HG03097 (cell line): ENCODE measurements around the gene RASGRP3.

Experiments used
- ATAC-seq: cut with Tn5 transposase; IDR thresholded peaks from one replicate; pipeline ENCODE4 v1.9.1; 2021; ENCODE audit not compliant: unreplicated experiment, low FRiP score

Gene RASGRP3

GRCh38 chr2:33518929-33519328 lies 42.5 kb downstream of the RASGRP3 start:
- ATAC-seq = no peak

DNA sequence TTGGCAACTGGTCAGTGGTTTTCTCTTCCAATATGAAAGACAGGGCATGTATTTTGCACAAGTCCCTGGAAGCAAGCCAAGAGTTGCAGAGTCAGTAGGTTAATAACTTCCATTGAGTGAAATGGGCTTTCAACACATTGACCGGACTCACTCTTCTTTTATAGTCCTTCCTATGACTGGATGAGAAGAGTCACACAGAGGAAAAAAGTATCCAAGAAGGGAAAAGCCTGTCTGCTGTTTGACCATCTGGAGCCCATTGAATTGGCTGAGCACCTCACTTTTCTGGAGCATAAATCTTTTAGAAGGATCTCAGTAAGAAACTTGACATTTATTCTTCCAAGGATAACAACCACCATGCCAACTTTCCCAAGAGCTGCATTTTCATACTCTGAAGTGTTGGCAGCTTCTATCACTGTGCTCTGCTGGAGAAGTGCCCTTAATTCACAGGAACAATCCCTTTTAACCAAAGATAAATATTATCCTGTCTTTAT lies 45.4 kb downstream of the RASGRP3 start:
- no peak for ATAC-seq

GRCh38 chr2:33522576-33522975 lies 46.1 kb downstream of the RASGRP3 start:
- no peak for ATAC-seq

- ATAC-seq = no peak
These were observed 49.2 kb downstream of the RASGRP3 start for GRCh38 chr2:33525666-33526065.

GRCh38 chr2:33526132-33526531 lies 49.7 kb downstream of the RASGRP3 start:
- ATAC-seq = no peak

DNA sequence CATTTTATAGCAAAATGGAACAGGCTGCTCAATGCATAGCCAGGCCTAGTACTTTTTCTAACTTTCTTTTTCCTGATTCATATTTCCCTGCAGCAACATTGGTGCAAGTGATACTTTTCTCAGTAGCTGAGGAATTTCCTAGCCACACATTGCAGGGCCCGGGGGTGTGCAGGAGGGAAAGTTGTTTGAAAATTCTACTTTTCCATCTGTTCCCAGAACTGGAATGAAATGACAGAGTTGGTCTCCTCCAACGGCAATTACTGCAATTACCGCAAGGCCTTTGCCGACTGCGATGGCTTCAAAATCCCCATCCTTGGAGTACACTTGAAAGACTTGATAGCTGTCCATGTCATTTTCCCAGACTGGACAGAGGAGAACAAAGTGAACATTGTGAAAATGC lies 50.5 kb downstream of the RASGRP3 start:
- ATAC-seq = no peak

- no peak for ATAC-seq
These were observed 52.0 kb downstream of the RASGRP3 start for GRCh38 chr2:33528441-33528950.

DNA sequence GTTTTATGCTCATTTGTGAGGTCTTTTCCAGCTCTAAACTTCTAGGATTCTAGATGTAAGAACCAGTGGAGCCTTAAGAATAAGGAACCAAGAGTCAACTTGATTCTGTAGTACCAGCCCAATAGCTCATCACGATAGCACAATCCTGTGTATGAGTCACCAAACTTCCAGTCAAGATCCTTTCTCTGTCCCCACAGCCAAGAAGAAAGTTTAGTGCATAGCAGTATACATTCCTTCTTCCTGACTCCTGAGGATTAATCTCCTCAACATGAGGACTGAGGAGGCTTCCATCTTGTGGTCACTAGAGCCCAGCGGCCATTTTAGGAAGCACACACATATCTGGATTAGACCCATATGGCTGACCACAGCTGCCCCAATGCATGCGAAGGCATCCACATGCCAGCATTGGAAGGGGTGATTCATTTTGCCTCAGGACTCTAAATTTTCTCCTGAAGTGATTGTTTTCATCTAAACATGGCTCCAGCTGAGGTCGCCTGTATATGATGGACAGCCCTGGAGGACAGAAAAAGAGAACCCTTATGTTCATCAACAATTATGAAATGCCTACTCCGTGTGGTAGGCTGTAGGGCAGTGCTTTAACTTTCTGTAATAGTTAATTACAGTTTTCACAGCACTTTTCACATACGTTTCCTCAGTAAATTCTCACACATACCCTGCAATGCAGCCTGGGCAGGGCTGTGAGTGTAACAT lies 53.5 kb downstream of the RASGRP3 start:
- ATAC-seq = no peak

GRCh38 chr2:33530690-33531548 lies 54.5 kb downstream of the RASGRP3 start:
- ATAC-seq = no peak

GRCh38 chr2:33531549-33532059 lies 55.2 kb downstream of the RASGRP3 start:
- ATAC-seq = no peak

- no peak for ATAC-seq
These were observed 55.7 kb downstream of the RASGRP3 start for GRCh38 chr2:33532146-33532545.

DNA sequence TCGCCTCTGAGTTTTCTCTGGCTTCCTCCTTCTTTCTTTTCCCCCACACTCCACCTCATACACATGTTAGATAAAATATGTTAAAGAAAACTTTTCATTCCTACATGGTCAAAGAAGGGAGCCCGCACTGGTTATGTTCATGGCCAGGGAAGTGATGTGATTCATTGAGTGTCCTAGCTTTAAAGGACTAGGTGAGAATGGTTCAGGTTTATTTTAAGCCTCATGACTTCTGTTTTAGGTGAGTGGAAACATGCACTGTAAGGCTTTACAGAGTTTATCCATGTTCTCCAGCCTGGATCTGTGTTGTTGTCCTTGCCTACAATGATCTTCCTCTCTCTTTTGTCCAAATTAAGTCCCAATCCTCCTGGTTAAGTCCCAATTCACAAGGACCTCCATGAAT lies 56.5 kb downstream of the RASGRP3 start:
- ATAC-seq = no peak

DNA sequence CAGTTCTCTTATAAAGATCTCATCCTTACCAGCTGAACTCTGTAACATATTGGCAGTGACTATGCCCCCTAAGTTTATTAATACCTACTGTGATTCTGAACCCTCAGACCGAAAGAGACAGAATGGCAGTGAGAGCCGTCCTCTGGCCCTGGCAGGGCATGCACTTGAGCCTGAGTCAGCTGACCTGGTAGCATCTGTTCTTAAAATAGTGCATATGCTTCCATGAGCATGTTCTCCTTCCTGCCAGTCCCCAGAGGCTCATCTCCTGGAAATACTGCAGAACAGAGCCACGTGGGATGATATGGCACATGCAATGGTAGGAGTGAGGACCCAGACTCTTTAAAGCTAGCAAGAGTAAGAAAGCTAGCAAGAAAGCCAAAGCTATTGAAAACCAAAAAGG lies 59.0 kb downstream of the RASGRP3 start:
- no peak for ATAC-seq

GRCh38 chr2:33541243-33541642 lies 64.8 kb downstream of the RASGRP3 start:
- ATAC-seq = no peak

DNA sequence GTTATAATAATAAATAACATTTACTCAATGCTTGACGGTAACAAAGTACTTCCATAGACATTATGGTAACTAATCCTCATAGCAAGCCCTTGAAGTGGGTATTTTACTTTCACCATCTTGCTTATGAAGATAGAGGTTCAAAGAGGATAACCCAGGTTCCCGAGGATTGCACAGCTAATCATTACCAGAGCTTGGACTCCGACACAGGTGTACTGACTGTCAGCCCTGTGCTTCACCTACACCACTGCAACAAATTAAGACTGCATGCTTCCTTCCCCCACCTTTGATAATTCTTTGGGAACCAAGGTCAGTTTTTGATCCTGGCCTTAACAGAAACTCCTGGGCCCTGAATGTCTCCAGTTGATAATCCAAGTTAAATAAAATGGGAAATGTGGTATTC lies 73.8 kb downstream of the RASGRP3 start:
- ATAC-seq = no peak

GRCh38 chr2:33552758-33553461 lies 76.5 kb downstream of the RASGRP3 start:
- ATAC-seq = no peak

GRCh38 chr2:33555681-33556080 lies 79.2 kb downstream of the RASGRP3 start:
- ATAC-seq = no peak

GRCh38 chr2:33559328-33559727 lies 82.9 kb downstream of the RASGRP3 start:
- no peak for ATAC-seq

GRCh38 chr2:33560017-33560416 lies 83.6 kb downstream of the RASGRP3 start:
- no peak for ATAC-seq

GRCh38 chr2:33561872-33562271 lies 85.4 kb downstream of the RASGRP3 start:
- ATAC-seq = no peak

GRCh38 chr2:33570681-33571080 lies 94.2 kb downstream of the RASGRP3 start:
- no peak for ATAC-seq
